K562 (cell line): ENCODE data around the gene IQCK. TPM values are rescaled to one million over a fixed set of nuclear protein-coding genes. Genes with fewer than 3 reads are reported as not detected.

Experiments used
- ATAC-seq: fragments of 200-7000 bp; cut with Tn5 transposase; 3 replicates; pipeline ENCODE4 v1.9.1; 2020; ENCODE audit warnings: moderate library complexity
- BruUV-seq: library from RNA; stranded (reverse); fragments of 400-500 nt; replicated peaks from 2 replicates; lab custom pipeline; 2021; lab: Mats Ljungman, UMichigan
- CTCF ChIA-PET: fragments of 300-600 bp; formaldehyde crosslinking; extraction: SDS; loops from one replicate; lab custom pipeline; 2021; ENCODE audit warnings: low intra/inter-chr PET ratio; lab: Yijun Ruan, JAX
- POLR2A ChIA-PET: fragments of 300-600, 350-650 bp; sonication (Branson Sonifier 250); formaldehyde crosslinking; extraction: SDS; loops from one replicate; lab custom pipeline; 2021; ENCODE audit warnings: antibody characterized with exemption, inconsistent platforms; lab: Yijun Ruan, JAX
- DNase-seq, 4 experiments: peaks; one replicate each; pipeline versions ENCODE4 v3.0.0 to v3.0.0-alpha.2; 2011 to 2018; ENCODE audit warnings: low spot score in 3 of 4, mixed read lengths in 3 of 4; ENCODE audit errors: extremely low read depth in 1 of 4
- FAIRE-seq: peaks from 2 replicates; lab custom pipeline; 2011; peaks lifted over from hg19 to GRCh38; lab: Jason Lieb, UNC
- H2AFZ ChIP-seq: 2 replicates; pipeline ENCODE4 v1.6.0; 2011; ENCODE audit warnings: low read depth, low read length, control low read depth, inconsistent platforms
- H3K27ac ChIP-seq: fragments of 200-600 bp; 3 replicates; pipeline ENCODE4 v1.8.0; 2011; ENCODE audit warnings: low read depth, mild to moderate bottlenecking, control low read depth, inconsistent platforms, low read length, moderate library complexity, mixed read lengths; ENCODE audit errors: extremely low read depth
- H3K27me3 ChIP-seq, 2 experiments: fragments of 300-600 bp in 1 of 2; 2 replicates in 1 of 2; 3 replicates in 1 of 2; pipeline versions ENCODE4 v1.6.0 to v1.8.0; 2011; ENCODE audit warnings: inconsistent platforms in 2 of 2, low read length in 2 of 2, mild to moderate bottlenecking in 1 of 2, mixed read lengths in 1 of 2, moderate library complexity in 1 of 2; ENCODE audit not compliant: control insufficient read depth in 2 of 2, insufficient read depth in 2 of 2
- H3K36me3 ChIP-seq: fragments of 300-600 bp; 3 replicates; pipeline ENCODE4 v1.8.0; 2011; ENCODE audit warnings: mild to moderate bottlenecking, low read length, inconsistent platforms; ENCODE audit not compliant: control insufficient read depth, insufficient read depth
- H3K4me1 ChIP-seq, 2 experiments: fragments of 200-600 bp in 1 of 2; replicated peaks in 1 of 2; 2 replicates in 1 of 2; 3 replicates in 1 of 2; pipeline versions ENCODE4 v1.5.1 to v1.8.0; 2011; ENCODE audit warnings: inconsistent platforms in 2 of 2, low read length in 2 of 2, mild to moderate bottlenecking in 1 of 2, mixed read lengths in 1 of 2, moderate library complexity in 1 of 2; ENCODE audit not compliant: control insufficient read depth in 2 of 2, insufficient read depth in 2 of 2
- H3K4me2 ChIP-seq: 2 replicates; pipeline ENCODE4 v1.6.1; 2011; ENCODE audit warnings: low read length, control low read depth, inconsistent platforms, mixed read lengths; ENCODE audit not compliant: insufficient read depth
- H3K4me3 ChIP-seq: fragments of 200-600 bp; sonication (generic), shearing (Covaris generic); 2 replicates; pipeline ENCODE4 v1.5.1; 2016; ENCODE audit warnings: control low read depth, inconsistent platforms
- H3K79me2 ChIP-seq: fragments of 200-600 bp; 3 replicates; pipeline ENCODE4 v1.8.0; 2011; ENCODE audit warnings: low read length, inconsistent platforms; ENCODE audit not compliant: control insufficient read depth, insufficient read depth
- H3K9ac ChIP-seq, 2 experiments: 2 replicates each; pipeline versions ENCODE4 v1.6.0 to v1.6.1; 2011; ENCODE audit warnings: low read depth in 2 of 2, low read length in 2 of 2, control low read depth in 1 of 2, inconsistent platforms in 1 of 2, mild to moderate bottlenecking in 1 of 2, mixed read lengths in 1 of 2; ENCODE audit not compliant: insufficient read depth in 1 of 2
- H3K9me1 ChIP-seq: one replicate; pipeline ENCODE4 v1.6.0; 2011; ENCODE audit warnings: inconsistent platforms, mild to moderate bottlenecking, low read length, moderate library complexity; ENCODE audit not compliant: control insufficient read depth, insufficient read depth
- H3K9me3 ChIP-seq: replicated peaks from 2 replicates; pipeline ENCODE4 v1.5.1; 2011; ENCODE audit warnings: low read depth, low read length, inconsistent platforms; ENCODE audit not compliant: control insufficient read depth, insufficient read depth
- H4K20me1 ChIP-seq: replicated peaks from 2 replicates; pipeline ENCODE4 v1.6.1; 2011; ENCODE audit warnings: low read length, inconsistent platforms, mixed read lengths; ENCODE audit not compliant: control insufficient read depth, insufficient read depth
- EHMT2 ChIP-seq: fragments of 450-650 bp; IDR thresholded peaks from 2 replicates; pipeline ENCODE4 v1.6.1; 2018; ENCODE audit warnings: antibody characterized with exemption
- EP400 ChIP-seq: fragments of 450-650 bp; IDR thresholded peaks from 2 replicates; pipeline ENCODE4 v1.6.1; 2017; ENCODE audit warnings: antibody characterized with exemption, mild to moderate bottlenecking, moderate library complexity
- FOXK2 ChIP-seq, 2 experiments: fragments of 450-650 bp; IDR thresholded peaks in 1 of 2; conservative IDR thresholded peaks in 1 of 2; 2 replicates each; pipeline ENCODE4 v1.6.1; 2016; ENCODE audit warnings: low read depth in 2 of 2, mild to moderate bottlenecking in 1 of 2
- GATA2 ChIP-seq: sonication (generic); formaldehyde crosslinking; IDR thresholded peaks from 2 replicates; pipeline ENCODE4 v1.4.0; 2020; ENCODE audit warnings: mild to moderate bottlenecking, missing genetic modification reagents
- HMGXB4 ChIP-seq: sonication (generic); formaldehyde crosslinking; IDR thresholded peaks from 2 replicates; pipeline ENCODE4 v1.8.1; 2023; ENCODE audit warnings: mild to moderate bottlenecking, missing genetic modification reagents
- PYGO2 ChIP-seq: fragments of 450-650 bp; IDR thresholded peaks from 2 replicates; pipeline ENCODE4 v1.6.1; 2016; ENCODE audit warnings: mild to moderate bottlenecking, missing genetic modification characterization, moderate library complexity, missing compliant biosample characterization
- SMARCA4 ChIP-seq: fragments of 450-650 bp; IDR thresholded peaks from 2 replicates; pipeline ENCODE4 v1.6.1; 2016
- STAT5A ChIP-seq: IDR thresholded peaks from 2 replicates; pipeline ENCODE4 v1.6.1; 2012; ENCODE audit warnings: low read length, inconsistent platforms, borderline replicate concordance
- TRIM24 ChIP-seq, 2 experiments: fragments of 450-650 bp; IDR thresholded peaks; 2 replicates each; pipeline ENCODE4 v1.6.1; 2016
- ZNF121 ChIP-seq: sonication (generic); formaldehyde crosslinking; conservative IDR thresholded peaks from 2 replicates; pipeline ENCODE4 v1.8.0; 2022; ENCODE audit warnings: missing genetic modification reagents
- WGBS: fragments of 100-300 bp; shearing (Covaris generic); methylation state at CpG from one replicate; pipeline ENCODE4 v1.1.6; 2016; ENCODE audit warnings: low coverage, mixed read lengths; ENCODE audit not compliant: insufficient coverage; ENCODE audit errors: missing lambda C conversion rate; 5-methylcytosine and 5-hydroxymethylcytosine counted together
- in situ Hi-C: fragments of 300-500 bp; cut with MboI; formaldehyde crosslinking; loops from 4 replicates; pipeline ENCODE4 v1.15.0; 2018; ENCODE audit warnings: inconsistent platforms, mixed read lengths
- intact Hi-C: fragments of 100-400 bp; cut with micrococcal nuclease; formaldehyde crosslinking; loops from 2 replicates; pipeline ENCODE4 v1.14.2; 2022
- polyA plus RNA-seq, 8 experiments: library from polyadenylated mRNA; depleted of rRNA in 4 of 8; stranded (reverse) in 5 of 8; unstranded in 3 of 8; fragments of >200 nt; fragmentation: Nextera tagmentation in 2 of 8; fragmentation: Illumina TruSeq in 1 of 8; extraction: Ambion mirVana in 2 of 8; extraction: Trizol in 1 of 8; gene quantifications; 2 replicates each; pipeline versions ENCODE4 v1.2.1 to v1.2.3, GENCODE V29; 2011 to 2014; ENCODE audit warnings: inconsistent platforms in 1 of 8, missing spikeins in 1 of 8
- total RNA-seq, 7 experiments: library from RNA; depleted of rRNA in 6 of 7; stranded (reverse); fragments of >200 nt in 6 of 7; fragmentation: Illumina TruSeq in 2 of 7; extraction: Trizol in 2 of 7; gene quantifications; 2 replicates each; pipeline versions ENCODE4 v1.2.1 to v1.2.3, GENCODE V29; 2011 to 2021; ENCODE audit warnings: low replicate concordance in 1 of 7
- TF ChIP-seq, protein P1 (sequence below): sonication (generic); IDR thresholded peaks from 2 replicates; pipeline ENCODE4 v1.6.1; 2016
- TF ChIP-seq, protein P2 (sequence below): fragments of 450-650 bp; IDR thresholded peaks from 2 replicates; pipeline ENCODE4 v1.6.1; 2016
- TF ChIP-seq, protein P3 (sequence below), 2 experiments: fragments of 450-650 bp; IDR thresholded peaks; 2 replicates each; pipeline ENCODE4 v1.6.1; 2018; ENCODE audit warnings: mild to moderate bottlenecking in 2 of 2, low read depth in 1 of 2; ENCODE audit not compliant: partially characterized antibody in 2 of 2

IQCK gene
- total and polyA plus RNA-seq, 9 of the 15 experiments (the other 6 are each of a cell fraction or from before 2014, with no cell fraction given): 5.2 to 12.2 (median 7.3) TPM

GRCh38 chr16:19722269-19722952 is 4.3 kb downstream of the IQCK start:
- no peaks in the 10 kb centered on the region for H3K27me3 ChIP-seq
- ChIA-PET CTCF (no interaction called here), POLR2A (interaction anchor here (0.8 to 1.5 kb wide), 4 partner anchors 9 to 13 kb away, joined by 3 to 6 read pairs (median 5); no protein-coding TSS in a partner anchor)
- no peaks in the 10 kb centered on the region for H3K9me3 ChIP-seq
- DNase-seq (peak; percentile 27 to 74 (median 50)), FAIRE-seq (peak; percentile 79), ATAC-seq (no peak; the same call in 1 of the 3 replicates)
- peak overlapping the region; percentile 41; the same call in 2 of the 3 replicates for H3K27ac ChIP-seq
- peak overlapping the region; percentile 75 for H3K4me2 ChIP-seq
- 8% methylated on average over 11 of the region's 11 CpGs for WGBS
- H3K9me1 ChIP-seq: no peaks in the 10 kb centered on the region
- H3K79me2 ChIP-seq: peaks cover 27% of the 10 kb centered on the region
- H4K20me1 ChIP-seq: no peaks in the 10 kb centered on the region
- H3K9ac ChIP-seq: peak overlapping the region; percentile 2 to 55; a peak in 1 of 4 replicates
- no peaks in the 10 kb centered on the region; the same call in 2 of the 3 replicates for H3K36me3 ChIP-seq
- H2AFZ ChIP-seq: peak overlapping the region; percentile 66
- no TSS peak for BruUV-seq
- intact Hi-C loops: loop anchor here (5.0 kb wide), 1 partner anchor 160 kb away; the partner anchor contains the start of gene GPRC5B
- no peak overlapping the region for H3K4me3 ChIP-seq
- H3K4me1 ChIP-seq: peaks cover 35 to 54% of the 10 kb centered on the region in 2 experiments; a peak in 4 of 5 replicates
- in situ Hi-C loops: no loop called here
- TF ChIP-seq EP400: 0 out of 2 replicates have a peak, but pooled peaks have one; percentile 38
- TF ChIP-seq, protein P1, sequence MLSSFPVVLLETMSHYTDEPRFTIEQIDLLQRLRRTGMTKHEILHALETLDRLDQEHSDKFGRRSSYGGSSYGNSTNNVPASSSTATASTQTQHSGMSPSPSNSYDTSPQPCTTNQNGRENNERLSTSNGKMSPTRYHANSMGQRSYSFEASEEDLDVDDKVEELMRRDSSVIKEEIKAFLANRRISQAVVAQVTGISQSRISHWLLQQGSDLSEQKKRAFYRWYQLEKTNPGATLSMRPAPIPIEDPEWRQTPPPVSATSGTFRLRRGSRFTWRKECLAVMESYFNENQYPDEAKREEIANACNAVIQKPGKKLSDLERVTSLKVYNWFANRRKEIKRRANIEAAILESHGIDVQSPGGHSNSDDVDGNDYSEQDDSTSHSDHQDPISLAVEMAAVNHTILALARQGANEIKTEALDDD: peak; percentile 46; the same call in 1 of the 2 replicates
- TF ChIP-seq, protein P2, sequence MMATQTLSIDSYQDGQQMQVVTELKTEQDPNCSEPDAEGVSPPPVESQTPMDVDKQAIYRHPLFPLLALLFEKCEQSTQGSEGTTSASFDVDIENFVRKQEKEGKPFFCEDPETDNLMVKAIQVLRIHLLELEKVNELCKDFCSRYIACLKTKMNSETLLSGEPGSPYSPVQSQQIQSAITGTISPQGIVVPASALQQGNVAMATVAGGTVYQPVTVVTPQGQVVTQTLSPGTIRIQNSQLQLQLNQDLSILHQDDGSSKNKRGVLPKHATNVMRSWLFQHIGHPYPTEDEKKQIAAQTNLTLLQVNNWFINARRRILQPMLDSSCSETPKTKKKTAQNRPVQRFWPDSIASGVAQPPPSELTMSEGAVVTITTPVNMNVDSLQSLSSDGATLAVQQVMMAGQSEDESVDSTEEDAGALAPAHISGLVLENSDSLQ: peak; percentile 61; the same call in 1 of the 2 replicates
- TF ChIP-seq PYGO2 (tag): no peak
- no peak for TF ChIP-seq HMGXB4 (CRISPR knock-in tag)
- TF ChIP-seq SMARCA4: peak; percentile 86
- peak; percentile 63; the same call in 1 of the 2 replicates for TF ChIP-seq EHMT2
- TF ChIP-seq, protein P3, sequence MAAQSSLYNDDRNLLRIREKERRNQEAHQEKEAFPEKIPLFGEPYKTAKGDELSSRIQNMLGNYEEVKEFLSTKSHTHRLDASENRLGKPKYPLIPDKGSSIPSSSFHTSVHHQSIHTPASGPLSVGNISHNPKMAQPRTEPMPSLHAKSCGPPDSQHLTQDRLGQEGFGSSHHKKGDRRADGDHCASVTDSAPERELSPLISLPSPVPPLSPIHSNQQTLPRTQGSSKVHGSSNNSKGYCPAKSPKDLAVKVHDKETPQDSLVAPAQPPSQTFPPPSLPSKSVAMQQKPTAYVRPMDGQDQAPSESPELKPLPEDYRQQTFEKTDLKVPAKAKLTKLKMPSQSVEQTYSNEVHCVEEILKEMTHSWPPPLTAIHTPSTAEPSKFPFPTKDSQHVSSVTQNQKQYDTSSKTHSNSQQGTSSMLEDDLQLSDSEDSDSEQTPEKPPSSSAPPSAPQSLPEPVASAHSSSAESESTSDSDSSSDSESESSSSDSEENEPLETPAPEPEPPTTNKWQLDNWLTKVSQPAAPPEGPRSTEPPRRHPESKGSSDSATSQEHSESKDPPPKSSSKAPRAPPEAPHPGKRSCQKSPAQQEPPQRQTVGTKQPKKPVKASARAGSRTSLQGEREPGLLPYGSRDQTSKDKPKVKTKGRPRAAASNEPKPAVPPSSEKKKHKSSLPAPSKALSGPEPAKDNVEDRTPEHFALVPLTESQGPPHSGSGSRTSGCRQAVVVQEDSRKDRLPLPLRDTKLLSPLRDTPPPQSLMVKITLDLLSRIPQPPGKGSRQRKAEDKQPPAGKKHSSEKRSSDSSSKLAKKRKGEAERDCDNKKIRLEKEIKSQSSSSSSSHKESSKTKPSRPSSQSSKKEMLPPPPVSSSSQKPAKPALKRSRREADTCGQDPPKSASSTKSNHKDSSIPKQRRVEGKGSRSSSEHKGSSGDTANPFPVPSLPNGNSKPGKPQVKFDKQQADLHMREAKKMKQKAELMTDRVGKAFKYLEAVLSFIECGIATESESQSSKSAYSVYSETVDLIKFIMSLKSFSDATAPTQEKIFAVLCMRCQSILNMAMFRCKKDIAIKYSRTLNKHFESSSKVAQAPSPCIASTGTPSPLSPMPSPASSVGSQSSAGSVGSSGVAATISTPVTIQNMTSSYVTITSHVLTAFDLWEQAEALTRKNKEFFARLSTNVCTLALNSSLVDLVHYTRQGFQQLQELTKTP (IDR thresholded peaks at IDR 0.05; ENCODE audit: low read depth in 1 of 2, partially characterized antibody in 2 of 2): peak in 1 of 2 experiments; percentile 27
- TF ChIP-seq TRIM24 (IDR thresholded peaks at IDR 0.05): peak; percentile 23 to 78; a peak in 3 of 4 replicates
- TF ChIP-seq FOXK2 (conservative IDR thresholded peaks at IDR 0.05 in 1 of 2, IDR thresholded peaks at IDR 0.05 in 1 of 2; ENCODE audit: low read depth in 2 of 2): peak in 1 of 2 experiments; percentile 24; a peak in 1 of 4 replicates
- no peak; the same call in 1 of the 2 replicates for TF ChIP-seq GATA2 (CRISPR knock-in tag)
- TF ChIP-seq STAT5A: peak; percentile 22; the same call in 1 of the 2 replicates
- TF ChIP-seq ZNF121 (CRISPR knock-in tag): peak; percentile 91
